ENCODE measurements around the gene SRCIN1. TPM values are rescaled to one million over a fixed set of nuclear protein-coding genes. Genes with fewer than 3 reads are reported as not detected.

The SRCIN1 gene
- total and polyA plus RNA-seq, 2 donors (not counting 1 experiment from before 2014, with no cell fraction given), result 0.44 to 1.1 TPM

GRCh38 chr17:38554430-38555350 lies 51.1 kb downstream of the SRCIN1 start:
- no peaks in the 10 kb centered on the region for H3K36me3 ChIP-seq (replicated peaks in 1 of 2; ENCODE audit: control extremely low read depth in 1 of 2, control insufficient read depth in 1 of 2, extremely low read depth in 1 of 2, insufficient read depth in 2 of 2, low read length in 1 of 2)
- no peaks in the 10 kb centered on the region for H3K79me2 ChIP-seq (ENCODE audit: control insufficient read depth, insufficient read depth, low read length)
- peaks cover 3 to 20% of the 10 kb centered on the region in 2 donors for H3K4me1 ChIP-seq (ENCODE audit: control insufficient read depth in 2 of 2, insufficient read depth in 2 of 2, low read length in 2 of 2)
- H3K4me3 Mint-ChIP-seq, result no peak overlapping the region
- H3K4me1 Mint-ChIP-seq, result peaks cover 16% of the 10 kb centered on the region
- ChIA-PET POLR2A (no interaction called here), CTCF (interaction anchor here (1.0 to 9.1 kb wide), 3 partner anchors 30 to 111 kb away, joined by 3 to 196 read pairs (median 161); no protein-coding TSS in a partner anchor)
- intact Hi-C loops (cut with micrococcal nuclease), result loop anchor here (5.0 to 10.0 kb wide), 2 partner anchors 130 to 198 kb away; partner anchors contain the start of genes ARHGAP23 and PSMB3
- 53% methylated on average over 8 of the region's 8 CpGs for WGBS (ENCODE audit: insufficient coverage)
- H2AFZ ChIP-seq (ENCODE audit: insufficient read depth, low read depth, low read length, poor library complexity, severe bottlenecking), result no peak overlapping the region
- no peaks in the 10 kb centered on the region for H3K9me3 ChIP-seq (ENCODE audit: control extremely low read depth in 1 of 3, control insufficient read depth in 2 of 3, insufficient read depth in 1 of 3, low read length in 2 of 3)
- no peak overlapping the region for H3K4me3 ChIP-seq (ENCODE audit: control extremely low read depth in 1 of 5, extremely low read depth in 1 of 5, insufficient read depth in 1 of 5, low read depth in 2 of 5, low read length in 4 of 5)
- peaks cover 32% of the 10 kb centered on the region for H3K27me3 Mint-ChIP-seq
- no peak overlapping the region for H3K4me2 ChIP-seq (replicated peaks; ENCODE audit: low read depth, low read length, poor library complexity, severe bottlenecking)
- H3K27ac Mint-ChIP-seq, result no peak overlapping the region
- ATAC-seq (ENCODE audit: low read depth) (no peak), DNase-seq (no peak)
- TF ChIP-seq, protein P1, sequence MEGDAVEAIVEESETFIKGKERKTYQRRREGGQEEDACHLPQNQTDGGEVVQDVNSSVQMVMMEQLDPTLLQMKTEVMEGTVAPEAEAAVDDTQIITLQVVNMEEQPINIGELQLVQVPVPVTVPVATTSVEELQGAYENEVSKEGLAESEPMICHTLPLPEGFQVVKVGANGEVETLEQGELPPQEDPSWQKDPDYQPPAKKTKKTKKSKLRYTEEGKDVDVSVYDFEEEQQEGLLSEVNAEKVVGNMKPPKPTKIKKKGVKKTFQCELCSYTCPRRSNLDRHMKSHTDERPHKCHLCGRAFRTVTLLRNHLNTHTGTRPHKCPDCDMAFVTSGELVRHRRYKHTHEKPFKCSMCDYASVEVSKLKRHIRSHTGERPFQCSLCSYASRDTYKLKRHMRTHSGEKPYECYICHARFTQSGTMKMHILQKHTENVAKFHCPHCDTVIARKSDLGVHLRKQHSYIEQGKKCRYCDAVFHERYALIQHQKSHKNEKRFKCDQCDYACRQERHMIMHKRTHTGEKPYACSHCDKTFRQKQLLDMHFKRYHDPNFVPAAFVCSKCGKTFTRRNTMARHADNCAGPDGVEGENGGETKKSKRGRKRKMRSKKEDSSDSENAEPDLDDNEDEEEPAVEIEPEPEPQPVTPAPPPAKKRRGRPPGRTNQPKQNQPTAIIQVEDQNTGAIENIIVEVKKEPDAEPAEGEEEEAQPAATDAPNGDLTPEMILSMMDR (IDR thresholded peaks at IDR 0.05), result no peak
- no peak for TF ChIP-seq EZH2 (IDR thresholded peaks at IDR 0.05; ENCODE audit: borderline replicate concordance, insufficient read depth, low read depth, low read length, poor library complexity, severe bottlenecking)
- no peak overlapping the region for H3K27ac ChIP-seq (ENCODE audit: low read length in 2 of 2)
- no peak overlapping the region for H3K9ac ChIP-seq (ENCODE audit: low read length)
- H4K20me1 ChIP-seq (ENCODE audit: control insufficient read depth, insufficient read depth, low read length, poor library complexity, severe bottlenecking), result no peaks in the 10 kb centered on the region
- no peaks in the 10 kb centered on the region for H3K27me3 ChIP-seq (replicated peaks in 1 of 4; ENCODE audit: control extremely low read depth in 1 of 4, control insufficient read depth in 3 of 4, insufficient read depth in 4 of 4, low read length in 3 of 4)
- H3K9me3 Mint-ChIP-seq (ENCODE audit: insufficient read depth), result no peaks in the 10 kb centered on the region

GRCh38 chr17:38552343-38552742 lies 53.4 kb downstream of the SRCIN1 start:
- Histone ChIP-seq H2AFZ (ENCODE audit: insufficient read depth, low read depth, low read length, poor library complexity, severe bottlenecking) (no peak overlapping the region), H3K4me2 (replicated peaks; ENCODE audit: low read depth, low read length, poor library complexity, severe bottlenecking) (no peak overlapping the region), H3K79me2 (ENCODE audit: control insufficient read depth, insufficient read depth, low read length) (no peaks in the 10 kb centered on the region), H4K20me1 (ENCODE audit: control insufficient read depth, insufficient read depth, low read length, poor library complexity, severe bottlenecking) (no peaks in the 10 kb centered on the region), H3K27me3 (replicated peaks in 1 of 4; ENCODE audit: control extremely low read depth in 1 of 4, control insufficient read depth in 3 of 4, insufficient read depth in 4 of 4, low read length in 3 of 4) (no peaks in the 10 kb centered on the region), H3K9ac (ENCODE audit: low read length) (no peak overlapping the region), H3K27ac (ENCODE audit: low read length in 2 of 2) (no peak overlapping the region), H3K4me3 (ENCODE audit: control extremely low read depth in 1 of 5, extremely low read depth in 1 of 5, insufficient read depth in 1 of 5, low read depth in 2 of 5, low read length in 4 of 5) (no peak overlapping the region), H3K4me1 (ENCODE audit: control insufficient read depth in 2 of 2, insufficient read depth in 2 of 2, low read length in 2 of 2) (no peaks in the 10 kb centered on the region), H3K36me3 (replicated peaks in 1 of 2; ENCODE audit: control extremely low read depth in 1 of 2, control insufficient read depth in 1 of 2, extremely low read depth in 1 of 2, insufficient read depth in 2 of 2, low read length in 1 of 2) (no peaks in the 10 kb centered on the region), H3K9me3 (ENCODE audit: control extremely low read depth in 1 of 3, control insufficient read depth in 2 of 3, insufficient read depth in 1 of 3, low read length in 2 of 3) (no peaks in the 10 kb centered on the region)
- DNase-seq (no peak), ATAC-seq (ENCODE audit: low read depth) (no peak)
- TF ChIP-seq EZH2 (IDR thresholded peaks at IDR 0.05; ENCODE audit: borderline replicate concordance, insufficient read depth, low read depth, low read length, poor library complexity, severe bottlenecking), result no peak
- TF ChIP-seq, protein P1 (IDR thresholded peaks at IDR 0.05), result no peak
- ChIA-PET CTCF (no interaction called here), POLR2A (no interaction called here)
- intact Hi-C loops (cut with micrococcal nuclease), result loop anchor here (10.0 kb wide), 1 partner anchor 128 kb away; the partner anchor contains the start of gene ARHGAP23
- no peak overlapping the region for H3K27ac Mint-ChIP-seq
- H3K4me1 Mint-ChIP-seq, result no peaks in the 10 kb centered on the region
- no peaks in the 10 kb centered on the region for H3K9me3 Mint-ChIP-seq (ENCODE audit: insufficient read depth)
- H3K4me3 Mint-ChIP-seq, result no peak overlapping the region
- peaks cover 37% of the 10 kb centered on the region for H3K27me3 Mint-ChIP-seq
- WGBS (ENCODE audit: insufficient coverage), result 96% methylated on average over 14 of the region's 17 CpGs

All from B cell (primary cell).